Esophagus muscularis mucosa (tissue), 4 donors: ENCODE results near the gene ADRA2C. TPM values are rescaled to one million over a fixed set of nuclear protein-coding genes. Genes with fewer than 3 reads are reported as not detected.

Experiments
- DNase-seq: peaks from one replicate; pipeline ENCODE4 v3.0.0-alpha.2; 2017; ENCODE audit errors: extremely low spot score
- H3K27ac ChIP-seq, 4 donors: fragments of 200-600 bp; sonication (generic); replicated peaks in 1 of 4; 1 replicate in 3 of 4; 2 replicates in 1 of 4; pipeline ENCODE4 v1.5.1; 2016 to 2019; ENCODE audit warnings: mild to moderate bottlenecking in 1 of 4
- H3K27me3 ChIP-seq, 4 donors: fragments of 200-600 bp; sonication (generic); one replicate each; pipeline versions ENCODE4 v1.5.1 to v1.6.0; 2016 to 2019
- H3K36me3 ChIP-seq, 4 donors: fragments of 200-600 bp; sonication (generic); one replicate each; pipeline ENCODE4 v1.5.1; 2016 to 2019
- H3K4me1 ChIP-seq, 4 donors: fragments of 200-600 bp; sonication (generic); one replicate each; pipeline ENCODE4 v1.5.1; 2016 to 2019
- H3K4me3 ChIP-seq, 4 donors: fragments of 200-600 bp; sonication (generic); 1 replicate in 2 of 4; 2 replicates in 2 of 4; pipeline ENCODE4 v1.5.1; 2016 to 2019; ENCODE audit warnings: mild to moderate bottlenecking in 4 of 4, moderate library complexity in 1 of 4
- H3K9me3 ChIP-seq, 4 donors: fragments of 200-600 bp; sonication (generic); 1 replicate in 3 of 4; 2 replicates in 1 of 4; pipeline ENCODE4 v1.5.1; 2016 to 2019
- CTCF ChIP-seq, 3 experiments: fragments of 200-600 bp in 2 of 3; fragments of 450-650 bp in 1 of 3; sonication (generic) in 2 of 3; IDR thresholded peaks; one replicate each; pipeline ENCODE4 v1.5.1; 2017 to 2019; ENCODE audit warnings: antibody characterized with exemption in 3 of 3, mild to moderate bottlenecking in 2 of 3, moderate library complexity in 1 of 3
- EP300 ChIP-seq: sonication (generic); formaldehyde crosslinking; IDR thresholded peaks from one replicate; pipeline ENCODE4 v1.6.1; 2017; ENCODE audit warnings: antibody characterized with exemption
- POLR2A ChIP-seq: fragments of 450-650 bp; IDR thresholded peaks from one replicate; pipeline ENCODE4 v1.6.1; 2017; ENCODE audit warnings: antibody characterized with exemption, moderate library complexity, mild to moderate bottlenecking, low read depth
- POLR2AphosphoS5 ChIP-seq, 2 donors: sonication (generic); formaldehyde crosslinking; IDR thresholded peaks; one replicate each; pipeline ENCODE4 v1.6.1; 2017; ENCODE audit warnings: antibody characterized with exemption in 2 of 2
- WGBS: methylation state at CpG from one replicate; pipeline ENCODE4 v1.1.5; 2018; 5-methylcytosine and 5-hydroxymethylcytosine counted together
- intact Hi-C: fragments of 100-400 bp; cut with DNase I; formaldehyde crosslinking; loops from one replicate; pipeline ENCODE4 v1.15.1; 2023
- total RNA-seq, 4 donors: library from RNA; depleted of rRNA; stranded (reverse); fragments of >200 nt; gene quantifications; one replicate each; pipeline versions ENCODE4 v1.1.0 to v1.2.1, GENCODE V29; 2016

Gene ADRA2C
- total RNA-seq, 4 donors from 2014 or later, result 2.9 to 10.3 (median 8.4) TPM

- Histone ChIP-seq H3K9me3 (peaks cover 0 to 9% (median 4%) of the 10 kb centered on the region in 4 donors), H3K4me1 (no peaks in the 10 kb centered on the region), H3K27me3 (peaks cover 0 to 90% (median 0%) of the 10 kb centered on the region in 4 donors), H3K4me3 (no peak overlapping the region), H3K36me3 (no peaks in the 10 kb centered on the region), H3K27ac (no peak overlapping the region)
- no peak for DNase-seq
- WGBS, result no CpG with 5 or more reads among the region's 5 CpGs
- intact Hi-C loops, result no loop called here
- TF ChIP-seq CTCF (IDR thresholded peaks at IDR 0.05) (no peak), EP300 (no peak), POLR2A (no peak), POLR2AphosphoS5 (IDR thresholded peaks at IDR 0.05) (no peak)
These were observed 10.8 kb downstream of the ADRA2C start for GRCh38 chr4:3777033-3777390.

GRCh38 chr4:3777669-3778068 lies 11.5 kb downstream of the ADRA2C start:
- WGBS, result 85% methylated on average over 13 of the region's 13 CpGs
- H3K9me3 ChIP-seq, result peaks cover 0 to 9% (median 4%) of the 10 kb centered on the region in 4 donors
- no peaks in the 10 kb centered on the region for H3K36me3 ChIP-seq
- H3K27ac ChIP-seq, result no peak overlapping the region
- peaks cover 0 to 90% (median 0%) of the 10 kb centered on the region in 4 donors for H3K27me3 ChIP-seq
- no peak for DNase-seq
- intact Hi-C loops, result no loop called here
- no peak overlapping the region for H3K4me3 ChIP-seq
- H3K4me1 ChIP-seq, result no peaks in the 10 kb centered on the region
- TF ChIP-seq POLR2A (no peak), POLR2AphosphoS5 (IDR thresholded peaks at IDR 0.05) (no peak)

GRCh38 chr4:3779509-3779908 lies 13.3 kb downstream of the ADRA2C start:
- H3K27ac ChIP-seq, result no peak overlapping the region
- TF ChIP-seq CTCF (IDR thresholded peaks at IDR 0.05) (no peak), EP300 (no peak), POLR2AphosphoS5 (IDR thresholded peaks at IDR 0.05) (no peak), POLR2A (no peak)
- peaks cover 0 to 90% (median 3%) of the 10 kb centered on the region in 4 donors for H3K27me3 ChIP-seq
- intact Hi-C loops, result no loop called here
- no CpG with 5 or more reads among the region's 6 CpGs for WGBS
- no peak overlapping the region for H3K4me3 ChIP-seq
- DNase-seq, result no peak
- H3K36me3 ChIP-seq, result no peaks in the 10 kb centered on the region
- no peaks in the 10 kb centered on the region for H3K4me1 ChIP-seq
- peaks cover 0 to 9% (median 4%) of the 10 kb centered on the region in 4 donors for H3K9me3 ChIP-seq

- Histone ChIP-seq H3K27ac (no peak overlapping the region), H3K36me3 (no peaks in the 10 kb centered on the region), H3K4me3 (no peak overlapping the region), H3K9me3 (peaks cover 0 to 9% (median 4%) of the 10 kb centered on the region in 4 donors), H3K27me3 (peaks cover 0 to 88% (median 3%) of the 10 kb centered on the region in 4 donors), H3K4me1 (no peaks in the 10 kb centered on the region)
- WGBS, result 41% methylated on average over 7 of the region's 21 CpGs
- no peak for TF ChIP-seq EP300
- TF ChIP-seq POLR2A, result no peak
- intact Hi-C loops, result no loop called here
- DNase-seq, result no peak
These were observed 14.4 kb downstream of the ADRA2C start for GRCh38 chr4:3780347-3781171.

GRCh38 chr4:3781193-3781886 lies 15.2 kb downstream of the ADRA2C start:
- Histone ChIP-seq H3K4me1 (peaks cover 0 to 5% (median 0%) of the 10 kb centered on the region in 4 donors), H3K27ac (no peak overlapping the region), H3K27me3 (peaks cover 0 to 80% (median 3%) of the 10 kb centered on the region in 4 donors), H3K4me3 (no peak overlapping the region), H3K36me3 (no peaks in the 10 kb centered on the region), H3K9me3 (peaks cover 0 to 9% (median 4%) of the 10 kb centered on the region in 4 donors)
- DNase-seq, result no peak
- intact Hi-C loops, result no loop called here
- WGBS, result 82% methylated on average over 19 of the region's 19 CpGs
- TF ChIP-seq POLR2A (no peak), POLR2AphosphoS5 (IDR thresholded peaks at IDR 0.05) (no peak), CTCF (IDR thresholded peaks at IDR 0.05) (no peak), EP300 (no peak)
